Neural progenitor cell (in vitro differentiated cells): ENCODE measurements around the gene ADTRP. TPM values are rescaled to one million over a fixed set of nuclear protein-coding genes. Genes with fewer than 3 reads are reported as not detected.

ENCODE experiments used
- DNase-seq: peaks from one replicate; pipeline ENCODE4 v3.0.0-alpha.2; 2016; ENCODE audit warnings: low spot score
- H2AFZ ChIP-seq: fragments of 200-600 bp; sonication (generic); replicated peaks from 2 replicates; pipeline ENCODE4 v1.6.1; 2016; ENCODE audit warnings: antibody characterized with exemption
- H3F3A ChIP-seq: fragments of 200-600 bp; sonication (generic); 2 replicates; pipeline ENCODE4 v1.6.1; 2016; ENCODE audit warnings: antibody characterized with exemption, low read depth
- H3K27ac ChIP-seq: fragments of 200-600 bp; sonication (generic); 2 replicates; pipeline ENCODE4 v1.5.1; 2016; ENCODE audit warnings: mild to moderate bottlenecking
- H3K27me3 ChIP-seq: fragments of 200-600 bp; sonication (generic); 2 replicates; pipeline ENCODE4 v1.6.1; 2016; ENCODE audit warnings: mild to moderate bottlenecking, moderate library complexity
- H3K36me3 ChIP-seq: fragments of 200-600 bp; sonication (generic); 2 replicates; pipeline ENCODE4 v1.5.1; 2016
- H3K4me1 ChIP-seq: fragments of 200-600 bp; sonication (generic); 2 replicates; pipeline ENCODE4 v1.6.1; 2016; ENCODE audit warnings: mixed run types
- H3K4me2 ChIP-seq: fragments of 200-600 bp; sonication (generic); 2 replicates; pipeline ENCODE4 v1.6.1; 2016
- H3K4me3 ChIP-seq: fragments of 200-600 bp; sonication (generic); 2 replicates; pipeline ENCODE4 v1.5.1; 2016
- H3K79me2 ChIP-seq: fragments of 200-600 bp; sonication (generic); 2 replicates; pipeline ENCODE4 v1.6.1; 2016; ENCODE audit warnings: low read depth
- H3K9ac ChIP-seq: fragments of 200-600 bp; sonication (generic); 2 replicates; pipeline ENCODE4 v1.6.1; 2016
- H3K9me3 ChIP-seq: fragments of 200-600 bp; sonication (generic); 2 replicates; pipeline ENCODE4 v1.5.1; 2016; ENCODE audit warnings: low read depth
- H4K20me1 ChIP-seq: fragments of 200-600 bp; sonication (generic); 2 replicates; pipeline ENCODE4 v1.6.1; 2016; ENCODE audit warnings: low read depth
- H3K27ac Mint-ChIP-seq: 3 replicates; pipeline ENCODE4 v1.8.0; 2021; ENCODE audit warnings: mixed read lengths
- H3K27me3 Mint-ChIP-seq: 2 replicates; pipeline ENCODE4 v1.8.0; 2022; ENCODE audit warnings: low read depth, mild to moderate bottlenecking, inconsistent platforms, moderate library complexity, mixed read lengths; ENCODE audit not compliant: insufficient read depth
- H3K36me3 Mint-ChIP-seq: 3 replicates; pipeline ENCODE4 v1.8.0; 2021; ENCODE audit warnings: mixed read lengths
- H3K4me1 Mint-ChIP-seq: 3 replicates; pipeline ENCODE4 v1.8.0; 2021; ENCODE audit warnings: mixed read lengths
- H3K4me3 Mint-ChIP-seq: 3 replicates; pipeline ENCODE4 v1.8.0; 2021; ENCODE audit warnings: mild to moderate bottlenecking, moderate library complexity, mixed read lengths
- H3K9me3 Mint-ChIP-seq: 3 replicates; pipeline ENCODE4 v1.8.0; 2020; ENCODE audit warnings: mixed read lengths
- CTCF ChIP-seq: fragments of 200-600 bp; sonication (generic); IDR thresholded peaks from 2 replicates; pipeline ENCODE4 v1.5.1; 2017; ENCODE audit warnings: antibody characterized with exemption, mild to moderate bottlenecking
- EZH2 ChIP-seq: fragments of 200-600 bp; sonication (generic); IDR thresholded peaks from 2 replicates; pipeline ENCODE4 v1.6.1; 2017; ENCODE audit warnings: antibody characterized with exemption, mild to moderate bottlenecking, moderate library complexity
- EZH2phosphoT487 ChIP-seq: fragments of 200-600 bp; sonication (generic); IDR thresholded peaks from 2 replicates; pipeline ENCODE4 v1.6.1; 2017; ENCODE audit warnings: antibody characterized with exemption
- total RNA-seq: library from RNA; depleted of rRNA; stranded (reverse); fragments of >200 nt; gene quantifications from 2 replicates; pipeline ENCODE4 v1.2.3, GENCODE V29; 2015; ENCODE audit warnings: low replicate concordance

ADTRP gene
- total RNA-seq, 1 donor from 2014 or later = not detected

- Mint-ChIP-seq H3K36me3 (no peaks in the 10 kb centered on the region), H3K27ac (no peak overlapping the region), H3K9me3 (peaks cover 5% of the 10 kb centered on the region), H3K4me1 (peaks cover 19% of the 10 kb centered on the region), H3K27me3 (no peaks in the 10 kb centered on the region), H3K4me3 (no peak overlapping the region)
- no peaks in the 10 kb centered on the region for H3K79me2 ChIP-seq
- H3K4me2 ChIP-seq = no peak overlapping the region
- H3K9me3 ChIP-seq = no peaks in the 10 kb centered on the region
- TF ChIP-seq CTCF (no peak), EZH2 (no peak), EZH2phosphoT487 (no peak)
- no peaks in the 10 kb centered on the region for H3F3A ChIP-seq
- H2AFZ ChIP-seq = no peak overlapping the region
- no peak overlapping the region for H3K27ac ChIP-seq
- no peak overlapping the region for H3K9ac ChIP-seq
- no peaks in the 10 kb centered on the region for H3K36me3 ChIP-seq
- H4K20me1 ChIP-seq = no peaks in the 10 kb centered on the region
- no peak for DNase-seq
- H3K4me1 ChIP-seq = peaks cover 5% of the 10 kb centered on the region
- no peaks in the 10 kb centered on the region for H3K27me3 ChIP-seq
- H3K4me3 ChIP-seq = no peak overlapping the region
Observed at GRCh38 chr6:11747021-11747420, 31.6 kb downstream of the ADTRP start.

- Histone ChIP-seq H3K79me2 (no peaks in the 10 kb centered on the region), H3K4me3 (no peak overlapping the region), H3K4me1 (no peaks in the 10 kb centered on the region), H4K20me1 (no peaks in the 10 kb centered on the region), H3K9me3 (no peaks in the 10 kb centered on the region), H3K27me3 (no peaks in the 10 kb centered on the region), H2AFZ (no peak overlapping the region), H3K4me2 (no peak overlapping the region), H3F3A (no peaks in the 10 kb centered on the region), H3K9ac (no peak overlapping the region), H3K27ac (no peak overlapping the region), H3K36me3 (no peaks in the 10 kb centered on the region)
- H3K4me1 Mint-ChIP-seq = peaks cover 2% of the 10 kb centered on the region
- TF ChIP-seq EZH2phosphoT487 (no peak), CTCF (no peak), EZH2 (no peak)
- no peaks in the 10 kb centered on the region for H3K36me3 Mint-ChIP-seq
- H3K27ac Mint-ChIP-seq = no peak overlapping the region
- H3K27me3 Mint-ChIP-seq = no peaks in the 10 kb centered on the region
- DNase-seq = no peak
- H3K4me3 Mint-ChIP-seq = no peak overlapping the region
- peaks cover 3% of the 10 kb centered on the region for H3K9me3 Mint-ChIP-seq
Observed at GRCh38 chr6:11744753-11745152, 33.9 kb downstream of the ADTRP start.

- Histone ChIP-seq H3K36me3 (no peaks in the 10 kb centered on the region), H2AFZ (no peak overlapping the region), H3K4me2 (no peak overlapping the region), H3K79me2 (no peaks in the 10 kb centered on the region), H4K20me1 (no peaks in the 10 kb centered on the region), H3K9ac (no peak overlapping the region), H3F3A (no peaks in the 10 kb centered on the region), H3K27me3 (no peaks in the 10 kb centered on the region), H3K9me3 (no peaks in the 10 kb centered on the region), H3K4me1 (no peaks in the 10 kb centered on the region), H3K4me3 (no peak overlapping the region), H3K27ac (no peak overlapping the region)
- DNase-seq = no peak
- Mint-ChIP-seq H3K36me3 (no peaks in the 10 kb centered on the region), H3K27ac (no peak overlapping the region), H3K4me3 (no peak overlapping the region), H3K27me3 (no peaks in the 10 kb centered on the region), H3K4me1 (peaks cover 2% of the 10 kb centered on the region), H3K9me3 (peaks cover 3% of the 10 kb centered on the region)
- TF ChIP-seq EZH2 (no peak), CTCF (no peak), EZH2phosphoT487 (no peak)
Observed at GRCh38 chr6:11744101-11744500, 34.5 kb downstream of the ADTRP start.

- Mint-ChIP-seq H3K36me3 (no peaks in the 10 kb centered on the region), H3K9me3 (peaks cover 3% of the 10 kb centered on the region), H3K4me1 (peaks cover 13% of the 10 kb centered on the region), H3K27me3 (peaks cover 2% of the 10 kb centered on the region), H3K27ac (no peak overlapping the region), H3K4me3 (no peak overlapping the region)
- TF ChIP-seq EZH2 (no peak), CTCF (no peak), EZH2phosphoT487 (no peak)
- Histone ChIP-seq H3F3A (no peaks in the 10 kb centered on the region), H3K27me3 (no peaks in the 10 kb centered on the region), H3K27ac (no peak overlapping the region), H3K4me1 (peaks cover 9% of the 10 kb centered on the region), H4K20me1 (no peaks in the 10 kb centered on the region), H3K4me3 (no peak overlapping the region), H3K4me2 (no peak overlapping the region), H3K9me3 (no peaks in the 10 kb centered on the region), H2AFZ (no peak overlapping the region), H3K36me3 (no peaks in the 10 kb centered on the region), H3K79me2 (no peaks in the 10 kb centered on the region), H3K9ac (no peak overlapping the region)
- DNase-seq = no peak
Observed at GRCh38 chr6:11740875-11741274, 37.7 kb downstream of the ADTRP start.
